Stimulated activated naive CD4-positive, alpha-beta T cell (primary cell): ENCODE results near the gene CDON.
A peak's percentile ranks its signal among the peaks of the same experiment; 100 is the strongest.

Experiments
- DNase-seq, 6 experiments: peaks; one replicate each; lab custom pipeline; 2025; lab: John Stamatoyannopoulos, UW

The CDON gene

DNA sequence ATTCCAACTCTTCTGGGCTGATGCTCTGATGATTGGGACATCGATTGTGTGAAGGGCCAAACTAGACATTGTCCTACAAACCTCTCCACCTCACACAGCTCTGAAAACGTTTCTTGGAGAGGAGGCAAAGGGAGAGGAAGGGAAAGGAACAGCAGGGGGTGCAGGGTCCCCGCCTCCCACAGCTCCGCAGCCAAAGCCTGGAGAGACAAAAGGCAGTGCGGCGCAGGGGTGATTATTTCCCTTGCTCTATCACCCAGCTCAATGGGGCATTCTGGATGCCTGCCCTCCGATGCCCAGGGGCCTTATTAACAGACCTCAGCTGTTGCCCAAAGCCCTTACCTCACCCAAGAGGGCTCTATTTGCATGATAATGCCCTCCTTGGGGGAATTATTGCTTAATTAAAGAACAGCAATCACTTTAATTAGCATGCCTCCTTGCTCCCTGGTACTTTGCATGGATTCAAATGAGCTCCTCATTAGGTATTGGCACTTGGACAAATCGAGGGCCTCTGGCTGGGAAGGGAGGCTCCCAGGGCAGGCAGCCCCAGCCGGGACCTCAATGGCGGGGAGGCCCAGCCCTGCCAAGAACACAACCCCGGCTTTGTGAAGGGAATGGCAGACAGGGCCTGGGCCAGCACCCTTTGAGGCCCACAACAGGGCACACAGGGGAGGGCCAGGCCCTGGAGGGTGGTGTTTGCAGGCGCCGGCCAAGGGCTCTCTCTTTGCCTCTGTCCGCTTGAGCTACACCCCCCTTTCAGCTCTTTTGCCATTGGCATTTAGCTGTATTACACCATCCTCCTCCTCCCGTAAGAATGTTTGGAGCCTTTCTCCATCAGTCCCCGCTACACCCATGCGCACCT, 19.8 kb upstream of the CDON start:
- no peak for DNase-seq

DNA sequence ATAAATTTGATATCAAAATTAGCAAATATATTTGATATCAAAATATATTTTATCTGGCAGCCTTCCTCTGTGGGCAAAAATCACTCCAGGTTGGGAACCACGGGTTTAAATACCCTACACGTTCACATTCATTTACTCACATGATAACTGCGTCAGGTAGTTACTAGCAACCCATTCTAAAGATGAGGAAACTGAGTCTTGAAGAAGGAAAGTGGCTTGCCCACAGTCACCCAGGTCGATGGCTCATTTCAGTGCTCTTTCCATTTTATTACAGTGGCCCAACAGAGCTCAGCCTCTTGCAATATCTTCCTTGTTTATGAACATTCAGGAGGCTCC, 19.2 kb upstream of the CDON start:
- DNase-seq = no peak

DNA sequence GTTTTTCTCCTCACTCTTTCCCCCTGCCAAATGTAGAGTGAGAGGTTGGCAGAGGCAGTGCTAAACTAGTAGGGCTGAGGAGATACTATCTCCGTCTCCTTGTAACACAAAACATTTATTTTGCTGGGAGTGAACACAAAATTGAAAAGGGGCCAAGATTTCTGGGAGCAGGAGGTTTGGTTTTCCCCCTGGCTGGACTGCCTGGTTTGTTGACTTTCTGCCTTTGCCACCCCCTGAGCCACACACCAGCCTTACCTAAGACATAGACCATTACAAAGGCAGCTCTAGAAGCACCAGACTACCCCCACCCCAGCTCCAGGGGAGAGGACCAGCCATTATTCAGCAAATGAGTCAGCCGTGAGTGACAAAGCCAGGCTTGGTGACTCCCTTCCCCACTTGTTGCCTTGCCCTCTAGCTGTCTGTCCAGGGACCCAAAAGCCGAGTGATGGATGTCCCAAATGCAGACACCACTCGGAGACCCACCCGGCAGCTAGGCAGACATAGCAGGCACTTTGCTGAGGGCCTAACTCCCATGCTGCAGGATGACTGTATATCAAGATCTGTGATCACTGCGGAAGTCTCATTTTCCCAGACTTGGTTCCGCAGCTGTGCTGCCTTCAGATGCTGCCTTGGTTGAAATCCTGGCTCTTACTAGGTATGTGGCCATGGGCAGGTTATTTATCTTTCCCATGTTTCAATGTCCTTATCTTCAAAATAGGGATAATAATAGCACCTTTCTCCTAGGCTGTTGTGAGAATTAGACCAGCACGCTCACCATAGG, 17.7 kb upstream of the CDON start:
- DNase-seq = no peak

DNA sequence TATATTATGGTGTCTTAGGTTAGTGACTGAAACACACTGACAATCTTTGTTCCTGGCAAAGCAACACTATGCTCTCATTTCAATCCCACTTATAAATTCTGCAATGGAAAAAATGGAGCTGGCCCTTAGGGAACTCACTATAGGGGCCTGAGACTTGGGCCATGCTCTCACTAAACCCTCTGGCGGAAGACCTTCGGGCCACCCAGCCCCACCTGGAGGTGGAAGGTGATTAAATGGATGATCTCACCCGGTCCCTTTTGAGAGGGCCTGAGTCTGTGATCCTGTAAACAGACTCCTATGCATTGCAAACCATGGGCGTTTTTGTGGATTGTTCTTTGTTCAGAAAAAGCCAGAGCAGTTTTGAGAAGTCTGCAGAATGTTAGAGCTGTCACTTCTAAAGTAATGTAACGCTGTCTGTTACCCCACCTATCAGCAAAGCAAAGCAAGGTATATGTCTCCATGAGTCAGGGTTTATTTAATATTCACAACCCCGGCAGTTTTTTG, 17.0 kb upstream of the CDON start:
- no peak for DNase-seq

DNA sequence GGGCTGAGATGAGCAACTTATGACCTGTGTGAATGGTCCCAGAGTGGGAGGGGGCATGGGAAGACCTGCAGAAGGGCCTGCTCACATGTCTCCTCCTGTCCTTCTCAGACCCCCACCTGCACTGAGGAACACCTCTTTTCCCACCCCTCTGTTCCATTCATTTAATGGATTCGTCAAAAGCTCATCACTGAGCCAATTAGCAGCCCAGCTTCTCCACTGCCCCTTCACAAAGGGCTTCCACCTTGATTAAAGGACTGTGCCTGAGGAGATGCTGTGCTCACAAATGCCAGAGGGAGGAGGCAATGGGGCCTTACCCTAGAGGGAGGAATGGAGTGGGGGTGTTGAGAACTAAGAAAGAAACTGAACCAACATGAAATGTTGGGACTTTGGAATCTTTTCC, 14.0 kb upstream of the CDON start:
- no peak for DNase-seq

DNA sequence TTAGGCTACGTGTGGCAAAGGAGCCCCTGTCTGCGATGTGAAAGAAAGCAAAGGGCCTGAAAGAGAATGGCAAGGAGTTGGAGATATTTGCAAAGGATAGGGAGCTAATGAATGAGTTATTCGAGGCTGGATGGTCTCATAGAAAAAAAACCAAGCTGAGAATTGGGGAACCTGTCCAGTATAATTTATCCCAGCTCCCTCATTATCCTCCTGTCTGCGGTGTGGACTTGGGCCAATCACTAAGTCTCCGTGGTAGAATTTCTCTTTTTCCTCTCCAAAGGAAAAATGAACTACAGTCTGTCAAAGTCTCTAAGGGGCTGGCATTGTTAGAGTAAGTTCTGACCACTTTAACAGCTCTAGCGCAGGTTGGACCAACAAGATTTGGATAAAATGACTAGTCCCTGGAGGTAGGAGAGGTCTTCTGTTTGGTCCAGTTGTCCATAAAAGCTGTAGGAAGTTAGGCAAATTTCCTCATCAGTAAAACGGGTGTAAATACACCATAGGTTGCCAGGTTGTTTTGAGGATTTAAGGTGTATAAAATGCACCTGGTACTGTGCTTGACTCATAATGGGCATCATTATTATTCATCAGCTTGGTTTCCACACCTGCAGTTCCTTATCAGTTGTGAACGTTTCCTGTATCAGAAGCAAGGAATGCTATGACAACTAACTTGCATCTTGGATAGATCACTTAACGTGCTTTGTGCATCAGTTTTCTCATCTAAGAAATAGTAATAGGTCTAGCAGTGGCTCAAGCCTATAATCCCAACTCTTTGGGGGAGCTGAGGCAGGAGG, 10.3 kb upstream of the CDON start:
- no peak for DNase-seq

DNA sequence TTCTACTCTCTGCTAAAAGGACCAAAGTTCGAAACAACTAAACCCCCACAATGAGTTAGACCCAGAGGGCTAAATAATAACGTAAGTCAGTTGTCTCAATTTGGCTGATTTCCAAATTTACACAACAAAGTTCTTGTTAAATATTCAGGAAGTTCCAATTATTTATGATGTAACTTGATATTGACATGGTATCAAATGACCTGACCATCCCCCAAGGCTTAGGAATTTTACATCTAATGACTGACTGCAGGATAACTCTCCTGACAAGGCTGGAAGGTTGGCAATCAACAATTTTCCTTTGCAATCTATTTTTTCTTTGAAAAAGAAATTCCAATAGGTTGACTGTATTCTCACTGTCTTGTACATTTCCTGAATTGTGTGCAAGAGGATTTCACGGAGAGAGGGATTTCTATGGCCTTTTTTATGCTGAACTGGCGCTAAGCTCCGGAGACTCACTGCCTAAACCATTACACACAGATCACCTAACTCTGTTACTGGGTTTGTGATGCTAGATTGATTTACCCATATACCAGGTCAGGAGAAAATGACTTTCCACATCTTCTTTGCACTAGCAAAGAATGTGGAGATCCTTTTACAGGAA, 9.6 kb upstream of the CDON start:
- no peak for DNase-seq

DNA sequence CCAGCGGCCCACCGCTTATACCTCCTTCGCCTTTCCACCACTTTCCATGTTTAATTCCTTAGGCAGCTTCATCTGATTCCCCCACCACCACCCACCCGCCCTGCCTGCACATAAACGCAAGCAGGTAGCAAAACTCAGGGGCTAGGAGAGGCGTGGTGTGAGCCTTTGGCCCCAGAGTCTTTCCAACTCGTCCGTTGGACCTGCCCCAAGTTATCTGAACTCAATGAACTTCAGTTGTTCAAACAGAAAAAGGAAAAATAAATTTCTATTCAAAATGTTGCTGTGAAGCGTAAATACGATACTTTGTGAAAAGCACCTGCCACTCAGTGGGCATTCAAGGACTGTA, 814 bp upstream of the CDON start:
- no peak for DNase-seq

DNA sequence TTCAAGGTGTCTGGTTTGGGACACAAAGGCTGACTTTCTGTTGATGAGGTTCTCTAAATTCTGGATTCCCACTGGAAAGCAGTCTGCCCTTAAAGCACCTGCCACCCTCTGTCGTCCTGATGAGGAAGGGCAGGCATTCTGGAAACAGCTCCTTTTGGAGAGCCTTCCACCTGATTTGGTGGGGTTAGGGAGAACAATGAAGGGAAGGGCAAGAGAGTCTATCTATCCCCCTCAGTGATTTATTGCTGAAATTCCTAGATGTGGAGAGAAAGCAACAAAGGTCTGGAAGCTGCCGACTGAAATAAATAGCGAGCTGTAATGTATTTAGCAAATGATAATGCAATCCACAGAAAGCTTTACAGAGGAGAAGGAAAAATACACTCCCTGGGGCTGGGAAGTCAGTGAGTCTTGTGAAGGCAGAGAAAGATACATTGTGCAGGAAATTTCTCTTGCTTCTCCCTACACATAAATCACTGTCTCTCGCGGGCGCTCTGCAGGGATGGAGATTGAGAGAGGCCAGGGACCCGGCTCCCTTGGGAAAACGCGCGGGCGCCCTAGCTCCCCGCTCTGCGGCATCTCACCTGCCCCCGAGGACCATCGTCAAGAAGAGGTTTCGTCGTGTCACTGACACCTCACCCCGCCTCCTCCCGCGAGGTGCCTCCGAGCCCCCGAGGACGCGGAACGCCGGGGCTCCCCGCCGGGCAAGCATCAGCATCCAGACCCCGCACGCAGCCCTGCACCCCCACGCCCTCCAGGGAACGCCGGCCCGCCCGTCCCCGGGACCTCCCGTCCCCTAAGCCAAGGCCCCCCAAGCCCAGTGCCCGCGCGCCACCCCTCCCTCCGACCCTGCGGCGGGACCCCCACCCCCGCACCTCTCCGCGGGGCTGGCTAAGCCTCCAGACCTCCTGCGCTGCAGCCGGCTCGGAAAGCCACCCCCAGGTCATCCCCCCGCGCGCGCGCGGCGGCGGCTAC, 673 bp downstream of the CDON start:
- DNase-seq = peak in 4 of 6 experiments; percentile 23 to 64 (median 42)

DNA sequence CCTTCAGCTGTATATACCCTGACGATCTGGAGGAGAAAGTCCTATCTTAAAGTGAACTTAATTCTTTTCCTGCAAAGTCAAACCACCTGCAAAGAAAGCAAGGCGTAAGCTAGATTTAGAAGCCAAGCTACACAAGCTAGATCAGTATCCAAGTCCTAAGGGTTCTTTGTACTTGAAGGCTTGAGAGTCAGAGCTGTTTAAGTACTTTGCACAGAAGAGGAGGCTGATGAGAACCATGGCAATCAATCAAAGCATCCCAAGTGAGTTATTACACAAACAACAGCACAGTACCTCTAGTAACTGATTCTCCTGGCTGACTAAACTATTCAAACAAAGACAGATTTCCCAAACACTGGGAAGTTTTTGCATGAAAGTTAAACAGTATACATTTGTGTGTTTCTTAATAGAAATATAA, 1.9 kb downstream of the CDON start:
- no peak for DNase-seq

DNA sequence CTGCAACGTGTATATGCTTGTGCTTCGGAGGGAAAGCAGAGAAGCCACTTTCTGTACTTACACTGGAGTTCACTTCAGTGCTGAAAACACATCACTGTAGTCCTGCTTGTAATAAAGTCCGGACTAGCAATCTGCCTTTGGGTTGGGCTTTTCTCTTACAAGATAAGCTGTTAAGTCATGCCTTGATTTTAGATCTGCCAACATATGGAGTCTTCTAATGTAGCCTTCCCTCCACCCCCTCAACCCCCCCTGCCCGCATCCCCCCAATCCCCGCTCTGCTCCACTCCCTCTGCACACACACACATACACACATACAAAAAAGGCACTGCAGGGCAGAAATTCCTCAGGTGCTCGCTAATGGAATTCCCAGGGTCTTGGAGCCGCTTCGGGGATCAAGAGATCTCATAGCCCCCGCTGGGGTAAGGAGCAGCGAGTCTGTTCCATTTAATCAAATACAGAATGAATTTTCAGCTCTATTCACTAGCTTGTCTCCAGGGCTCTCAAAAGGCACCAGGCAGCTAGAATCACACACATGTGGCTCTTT, 3.4 kb downstream of the CDON start:
- no peak for DNase-seq

DNA sequence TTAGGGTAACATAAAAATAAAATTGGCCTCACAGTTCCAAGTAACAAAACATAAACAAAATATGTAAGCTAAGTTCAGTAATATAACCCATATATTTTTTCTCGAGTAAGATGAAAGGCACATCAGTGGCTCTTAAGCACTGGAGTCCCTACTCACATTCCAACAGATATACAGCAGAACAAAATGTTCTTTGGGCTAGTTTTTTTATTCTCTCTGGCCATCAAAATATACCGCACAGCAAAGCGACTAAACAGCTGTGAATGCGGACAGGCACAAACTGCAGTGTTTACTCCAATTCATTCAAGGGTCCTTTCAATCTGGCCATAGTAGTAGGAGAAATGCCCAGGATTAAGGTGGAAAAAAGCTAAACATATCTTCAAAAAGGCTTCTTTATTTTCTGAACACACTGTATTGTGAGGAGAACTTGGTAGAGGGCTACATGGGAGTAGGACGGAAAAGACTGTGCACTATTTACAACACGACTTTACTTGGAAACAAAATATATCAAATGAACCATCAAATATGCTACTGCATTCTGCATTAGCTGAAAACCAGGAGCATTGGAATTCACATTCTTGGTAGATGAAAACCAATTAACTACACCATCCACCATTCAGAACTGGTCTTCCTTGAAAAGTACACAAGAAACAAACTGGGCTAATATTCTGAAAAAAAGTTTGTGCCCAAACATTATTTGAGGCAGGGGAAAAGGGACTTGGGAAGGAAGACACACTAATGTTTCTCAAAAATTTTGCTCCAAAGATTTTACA, 4.4 kb downstream of the CDON start:
- DNase-seq = no peak

DNA sequence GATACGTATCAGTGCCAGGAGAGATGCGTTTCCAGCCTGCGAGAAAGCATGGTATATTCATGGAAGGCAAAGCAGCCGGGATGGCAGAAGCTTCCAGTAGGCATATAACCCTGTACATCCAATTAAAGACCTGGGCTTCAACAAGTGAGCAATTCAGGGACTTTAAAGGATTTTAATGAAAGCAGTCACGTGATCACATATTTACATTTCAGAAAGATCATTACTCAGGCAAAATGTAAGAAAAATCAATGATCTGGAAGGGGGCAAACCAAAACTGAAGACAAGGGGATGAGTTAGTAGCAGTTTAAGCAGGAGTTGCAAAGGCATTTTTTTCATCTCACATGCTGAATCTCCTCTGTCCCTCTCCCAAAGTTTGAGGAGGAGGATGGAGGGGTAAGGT, 7.8 kb downstream of the CDON start:
- DNase-seq = no peak

DNA sequence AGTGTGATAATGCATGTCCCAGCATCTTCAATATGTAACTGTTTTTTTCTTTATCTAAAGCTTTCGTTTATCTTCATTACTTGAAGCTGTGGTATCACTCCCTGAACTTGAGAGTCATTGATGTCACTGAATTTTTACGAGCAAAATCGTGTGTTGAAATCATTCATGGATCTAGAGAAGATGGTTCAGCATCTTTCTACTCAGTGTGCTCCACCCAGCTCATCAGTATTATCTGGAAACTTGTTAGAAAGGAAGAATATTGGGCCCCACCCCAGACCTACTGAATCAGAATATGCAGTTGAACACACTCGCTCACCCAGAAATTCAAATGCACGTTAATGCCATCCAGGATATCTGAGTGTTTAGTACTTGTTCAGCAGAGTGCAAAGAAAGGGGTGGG, 8.3 kb downstream of the CDON start:
- no peak for DNase-seq

DNA sequence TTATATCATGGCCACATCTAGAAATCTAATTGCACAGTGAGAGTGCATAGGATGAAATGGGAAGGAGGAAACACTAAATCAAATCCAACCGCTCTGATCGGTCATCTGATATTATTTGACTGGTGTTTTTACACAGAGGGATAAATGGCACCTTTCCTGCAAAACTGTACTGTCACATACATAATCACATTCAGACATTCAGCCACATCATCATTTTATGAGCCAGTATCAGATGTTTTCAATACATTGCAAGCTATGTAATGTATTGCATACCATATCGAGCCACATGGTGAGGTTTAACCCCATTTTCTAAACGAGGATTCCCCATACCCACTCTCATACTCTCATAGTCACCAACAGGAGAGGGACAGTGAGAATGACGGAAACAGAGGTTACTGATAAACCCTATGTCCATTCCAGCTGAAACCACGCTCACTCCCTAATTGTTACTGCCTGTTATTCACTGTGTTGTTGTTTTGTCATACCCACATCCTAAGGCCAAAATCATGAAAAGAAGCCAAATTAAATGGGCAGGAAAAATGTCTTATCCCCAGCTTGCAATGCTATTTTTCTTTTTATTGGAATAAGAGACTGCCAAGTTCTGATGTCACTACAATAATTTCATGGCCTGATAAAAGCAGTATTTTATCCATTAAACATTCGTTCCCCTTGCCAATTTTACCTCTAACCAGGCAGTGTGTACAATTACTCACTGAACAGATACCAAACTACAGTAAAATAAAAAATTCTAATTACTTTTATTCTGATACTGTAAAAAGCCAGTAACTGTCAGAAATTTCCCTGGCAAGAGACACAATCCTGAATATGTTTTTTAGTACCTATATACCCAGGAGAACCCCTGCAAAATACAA, 9.0 kb downstream of the CDON start:
- DNase-seq = no peak

DNA sequence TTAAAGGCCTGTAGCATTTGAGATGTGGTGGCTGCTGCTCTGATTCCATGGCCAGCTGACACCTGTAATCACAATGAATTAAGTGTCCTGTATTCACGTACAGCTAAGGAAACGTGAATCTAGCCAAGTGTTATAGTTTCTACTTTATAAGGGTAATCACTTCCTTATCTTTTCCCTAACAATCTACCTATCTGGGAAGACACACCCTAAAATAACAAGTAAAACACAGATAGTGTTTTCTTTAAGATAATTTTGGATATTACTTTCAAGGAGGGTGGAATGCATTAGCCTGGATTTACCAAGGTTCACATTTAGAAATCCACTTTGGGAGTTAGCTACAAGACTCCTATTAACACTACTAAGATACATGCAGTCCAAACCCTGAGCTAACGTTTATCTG, 11.5 kb downstream of the CDON start:
- no peak for DNase-seq

DNA sequence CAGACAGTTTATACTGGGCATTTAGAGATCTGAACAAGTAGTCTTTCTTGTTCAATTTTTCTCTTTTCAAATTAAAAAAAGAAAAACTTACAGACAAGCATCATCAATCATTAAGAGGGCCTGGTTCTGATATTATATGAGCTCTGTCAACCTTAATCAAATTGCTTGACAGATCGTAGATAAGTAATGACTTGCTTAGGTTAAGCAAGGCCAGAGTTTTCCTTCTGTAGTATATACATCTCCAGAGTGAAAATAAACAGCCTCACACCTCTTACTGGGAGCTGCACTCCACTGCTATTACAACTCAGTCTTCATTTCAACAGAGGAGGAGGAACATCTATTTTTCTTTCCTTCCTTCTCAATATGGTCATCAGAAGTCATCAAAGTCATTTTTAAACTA, 13.5 kb downstream of the CDON start:
- DNase-seq = no peak

DNA sequence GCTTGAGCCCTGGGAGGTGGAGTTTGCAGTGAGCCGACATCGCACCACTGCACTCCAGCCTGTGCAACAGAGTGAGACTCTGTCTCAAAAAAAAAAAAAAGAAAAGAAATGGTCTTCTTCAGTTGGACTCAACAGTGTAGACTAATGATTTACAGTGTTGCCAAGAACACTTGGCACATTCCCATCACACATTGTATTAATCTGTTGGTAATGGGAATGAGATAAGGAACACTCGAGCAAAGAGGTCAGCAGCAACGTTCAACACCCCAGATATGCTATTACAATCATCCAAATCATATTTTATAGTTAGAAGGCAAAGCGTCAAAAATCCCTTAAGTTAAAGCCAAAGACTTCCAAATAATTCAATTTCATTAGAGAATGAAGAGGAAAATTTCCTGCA, 14.5 kb downstream of the CDON start:
- no peak for DNase-seq
